ENCODE results near the gene VPS8.
"Not testable (repeated sequence)": the region's sequence is repeated elsewhere in the genome, so short reads cannot be mapped to it uniquely, and the experiment has no call there.

Gene VPS8

GRCh38 chr3:184918750-184919149, 106.8 kb downstream of the VPS8 start:
- no peak for DNase-seq (ENCODE audit: low spot score)

- no peak for DNase-seq (ENCODE audit: low spot score)
These were observed 107.7 kb downstream of the VPS8 start for GRCh38 chr3:184919651-184920050.

- DNase-seq (ENCODE audit: low spot score): no peak
These were observed 112.6 kb downstream of the VPS8 start for GRCh38 chr3:184924547-184924946.

- no peak for DNase-seq (ENCODE audit: low spot score)
These were observed 115.9 kb downstream of the VPS8 start for GRCh38 chr3:184927796-184928315.

GRCh38 chr3:184932777-184933176, 120.8 kb downstream of the VPS8 start:
- no peak for DNase-seq (ENCODE audit: low spot score)

GRCh38 chr3:184937611-184938010, 125.6 kb downstream of the VPS8 start:
- DNase-seq (ENCODE audit: low spot score): no peak

GRCh38 chr3:184941408-184941807, 129.4 kb downstream of the VPS8 start:
- DNase-seq (ENCODE audit: low spot score): no peak

GRCh38 chr3:184942735-184943134, 130.8 kb downstream of the VPS8 start:
- DNase-seq (ENCODE audit: low spot score): peak; percentile 11

- DNase-seq (ENCODE audit: low spot score): no peak
These were observed 132.3 kb downstream of the VPS8 start for GRCh38 chr3:184944241-184944640.

- DNase-seq (ENCODE audit: low spot score): no peak
These were observed 134.1 kb downstream of the VPS8 start for GRCh38 chr3:184945886-184946625.

GRCh38 chr3:184946917-184947316, 135.0 kb downstream of the VPS8 start:
- DNase-seq (ENCODE audit: low spot score): no peak

GRCh38 chr3:184949251-184949965, 137.4 kb downstream of the VPS8 start:
- DNase-seq (ENCODE audit: low spot score): no peak

- DNase-seq (ENCODE audit: low spot score): not testable (repeated sequence)
These were observed 138.8 kb downstream of the VPS8 start for GRCh38 chr3:184950816-184951215.

GRCh38 chr3:184952671-184953070, 140.7 kb downstream of the VPS8 start:
- no peak for DNase-seq (ENCODE audit: low spot score)

GRCh38 chr3:184953401-184953800, 141.4 kb downstream of the VPS8 start:
- DNase-seq (ENCODE audit: low spot score): no peak

GRCh38 chr3:184954251-184954650, 142.3 kb downstream of the VPS8 start:
- no peak for DNase-seq (ENCODE audit: low spot score)

GRCh38 chr3:184954851-184955250, 142.9 kb downstream of the VPS8 start:
- DNase-seq (ENCODE audit: low spot score): not testable (repeated sequence)

GRCh38 chr3:184965639-184966430, 153.9 kb downstream of the VPS8 start:
- DNase-seq (ENCODE audit: low spot score): no peak

- no peak for DNase-seq (ENCODE audit: low spot score)
These were observed 156.1 kb downstream of the VPS8 start for GRCh38 chr3:184968115-184968514.

- DNase-seq (ENCODE audit: low spot score): no peak
These were observed 158.2 kb downstream of the VPS8 start for GRCh38 chr3:184970186-184970585.

- no peak for DNase-seq (ENCODE audit: low spot score)
These were observed 165.8 kb downstream of the VPS8 start for GRCh38 chr3:184977796-184978195.

GRCh38 chr3:184981071-184981470, 169.1 kb downstream of the VPS8 start:
- DNase-seq (ENCODE audit: low spot score): no peak

- DNase-seq (ENCODE audit: low spot score): no peak
These were observed 170.1 kb downstream of the VPS8 start for GRCh38 chr3:184982076-184982475.

Data from germinal center (tissue), 1 donor.